GM18867 (cell line): ENCODE results near the gene DMD.

ENCODE experiments used
- ATAC-seq: cut with Tn5 transposase; IDR thresholded peaks from one replicate; pipeline ENCODE4 v1.9.1; 2021; ENCODE audit warnings: mild to moderate bottlenecking, moderate library complexity; ENCODE audit not compliant: unreplicated experiment

Gene DMD

DNA sequence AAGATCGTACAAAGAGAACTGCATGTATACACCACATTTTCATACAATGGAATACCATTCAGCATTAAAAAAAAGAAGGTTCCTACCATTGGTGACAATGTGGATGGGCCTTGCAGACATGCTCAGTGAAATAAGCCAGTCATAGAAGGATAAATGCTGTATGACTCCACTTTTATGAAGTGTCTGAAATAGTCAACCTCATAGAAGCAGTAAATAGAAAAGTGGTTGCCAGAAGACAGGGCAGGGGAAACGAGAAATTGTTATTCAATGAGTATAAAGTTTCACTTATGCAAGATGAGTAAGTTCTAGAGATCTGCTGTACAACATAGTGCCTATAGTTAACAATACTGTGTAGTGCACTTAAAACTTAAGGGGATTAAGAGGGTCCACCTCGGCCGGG is 1882.1 kb downstream of the DMD start:
- ATAC-seq: peak; percentile 40

DNA sequence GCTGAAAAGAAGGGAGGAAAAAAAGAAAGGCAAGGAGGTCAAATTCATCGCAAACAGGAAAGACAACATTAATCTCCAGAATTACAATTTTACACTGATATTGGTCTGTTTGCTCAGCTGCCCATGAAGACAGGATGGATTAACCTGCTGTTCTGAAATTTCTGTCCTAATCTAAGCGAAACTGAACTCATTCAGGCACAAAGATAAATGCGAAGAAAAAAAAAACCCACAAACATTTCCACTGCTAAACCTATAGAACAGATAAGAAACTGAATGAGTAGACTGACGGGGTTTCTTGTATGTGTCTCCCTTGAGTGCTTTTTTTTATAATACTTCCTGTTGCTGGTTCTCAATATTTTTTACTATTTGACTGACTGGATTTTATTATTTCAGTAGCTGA is 1887.7 kb downstream of the DMD start:
- peak; percentile 87 for ATAC-seq

DNA sequence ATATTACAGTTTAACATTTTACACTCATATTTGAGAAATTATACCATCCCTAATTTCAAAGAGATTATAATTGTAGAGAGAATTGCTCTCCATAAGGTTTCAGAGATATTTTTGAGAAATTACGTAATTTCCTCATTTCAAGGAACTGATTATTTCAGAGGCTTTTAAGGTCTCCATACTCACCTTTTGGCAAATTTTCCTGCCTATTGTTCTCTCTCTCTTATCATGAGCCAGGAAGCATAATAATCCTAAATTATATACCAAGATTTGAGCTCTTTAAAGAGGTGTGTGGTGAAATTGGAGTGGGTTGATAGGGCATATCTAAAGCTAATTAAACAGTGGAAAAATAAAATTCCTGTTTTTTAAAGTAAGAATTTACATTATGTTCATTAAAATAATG is 1890.6 kb downstream of the DMD start:
- no peak for ATAC-seq

DNA sequence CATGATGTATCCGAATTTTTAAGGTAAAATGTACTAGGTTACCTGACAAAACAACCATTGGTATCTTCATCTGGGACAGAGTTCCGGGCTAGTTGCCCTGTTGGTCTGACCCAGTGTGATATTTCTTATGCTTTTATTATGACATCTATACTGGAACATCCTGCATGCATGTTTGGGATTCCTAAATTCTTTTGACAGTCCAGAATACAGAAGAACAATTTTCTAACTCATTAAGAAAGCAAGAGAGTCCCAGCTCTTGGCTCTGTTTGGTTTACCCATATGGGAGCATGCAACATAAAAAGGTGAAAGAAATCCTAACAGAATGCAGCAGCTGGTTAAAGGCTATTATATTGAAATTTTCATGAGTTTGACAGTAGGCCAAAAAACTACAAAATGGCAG is 1891.8 kb downstream of the DMD start:
- ATAC-seq: no peak

DNA sequence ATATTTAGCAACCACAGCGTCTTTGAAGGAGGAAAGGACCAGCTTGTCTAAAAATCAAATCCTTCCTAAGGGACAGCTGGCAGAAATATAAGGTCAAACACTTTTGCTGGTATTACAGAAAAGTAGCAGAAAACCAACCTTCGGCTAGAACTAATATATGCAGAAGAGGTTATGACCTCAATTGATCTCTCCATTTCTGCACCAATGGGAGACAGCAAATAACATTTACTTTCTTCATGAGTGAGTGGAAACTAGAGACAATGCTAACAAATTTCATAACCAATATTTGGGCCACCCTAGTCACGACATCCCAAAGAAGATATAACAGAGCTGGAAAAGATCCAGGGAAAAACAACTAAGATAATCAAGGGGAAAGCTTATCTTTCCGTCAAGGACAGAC is 1892.5 kb downstream of the DMD start:
- no peak for ATAC-seq

DNA sequence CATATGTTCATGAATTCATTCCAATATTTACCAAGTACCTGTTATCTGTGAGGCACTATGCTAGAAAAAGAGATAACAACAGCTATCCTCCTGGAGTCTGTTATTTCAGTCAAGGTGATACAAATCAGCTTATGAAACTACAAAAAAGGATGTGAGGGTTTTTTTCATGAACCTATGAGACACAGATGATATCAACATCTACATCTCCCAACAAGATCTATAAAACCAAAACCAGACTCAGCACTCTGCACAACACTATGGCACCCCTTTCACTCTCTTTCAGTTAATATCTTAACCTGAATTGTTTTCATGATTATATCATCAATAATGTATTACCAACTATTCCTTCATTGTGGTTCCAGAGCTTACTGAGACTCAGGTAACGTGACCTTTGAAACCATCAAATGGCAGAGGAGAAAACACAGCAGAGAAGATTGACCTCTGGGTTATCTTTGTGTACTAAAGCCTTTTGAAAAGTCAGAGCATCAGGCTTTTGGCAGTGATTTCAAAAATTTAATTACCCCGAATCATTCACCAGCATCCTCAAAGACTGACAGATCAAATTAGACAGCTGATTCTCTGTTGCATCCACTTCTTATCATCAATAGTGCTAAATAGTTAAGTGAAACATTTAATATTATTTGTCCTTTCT is 1894.9 kb downstream of the DMD start:
- ATAC-seq: peak; percentile 40

DNA sequence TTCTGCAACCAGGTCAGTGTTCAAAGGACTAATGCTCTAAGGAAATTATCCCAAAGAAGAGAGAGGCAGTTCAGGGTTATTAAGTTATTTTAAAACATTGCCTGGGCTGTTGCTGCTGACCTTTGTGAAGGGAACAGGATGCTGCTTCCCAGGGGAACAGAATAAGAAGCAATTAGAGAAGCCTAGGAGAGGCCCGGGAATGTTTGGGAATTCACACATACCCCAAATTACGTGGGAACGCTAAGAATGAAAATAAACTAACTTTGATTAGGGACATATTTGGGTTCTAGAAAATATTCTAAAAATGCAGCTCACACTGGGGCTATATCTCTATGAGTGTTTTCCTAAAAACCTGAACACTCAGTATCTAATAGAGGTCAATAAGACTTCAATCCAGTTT is 1896.4 kb downstream of the DMD start:
- ATAC-seq: no peak

DNA sequence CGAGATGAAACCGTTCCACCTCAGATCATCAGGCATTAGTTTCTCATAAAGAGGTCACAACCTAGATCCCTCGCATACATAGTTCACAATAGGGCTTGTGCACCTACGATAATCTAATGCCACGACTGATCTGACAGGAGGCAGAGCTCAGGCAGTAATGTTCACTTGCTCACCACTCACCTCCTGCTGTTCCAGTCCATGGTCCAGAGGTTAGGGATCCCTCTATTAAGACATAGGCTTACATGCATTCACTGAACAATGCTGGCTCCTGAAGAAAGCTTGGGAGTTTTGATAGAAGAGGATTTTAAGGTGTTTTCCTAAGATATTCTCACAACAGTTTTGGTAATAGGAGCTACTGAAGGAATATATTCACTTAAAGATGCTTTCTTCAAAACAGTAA is 1903.4 kb downstream of the DMD start:
- ATAC-seq: no peak

DNA sequence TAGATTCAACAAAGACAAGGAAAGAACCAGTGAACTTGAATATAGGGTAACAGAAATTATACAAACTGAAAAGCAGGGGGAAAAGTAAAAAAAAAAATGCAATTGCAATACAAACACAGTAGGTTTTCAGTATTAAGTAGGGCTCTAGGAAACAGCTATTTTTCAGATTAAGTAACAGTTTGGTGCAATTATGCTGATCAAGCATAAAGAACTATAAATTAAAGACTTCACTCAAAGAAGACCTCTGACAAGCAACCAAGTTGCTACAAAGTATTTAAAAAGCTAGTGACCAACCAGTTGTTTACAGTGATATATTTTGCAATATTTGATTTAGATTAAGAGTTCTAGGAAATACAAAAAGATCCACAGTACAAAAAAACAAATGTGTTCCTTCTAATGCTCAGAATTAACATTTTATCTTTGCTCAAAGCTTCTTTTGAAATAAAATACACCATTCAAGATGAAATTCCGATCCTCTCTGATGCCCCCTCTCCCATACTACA is 1908.7 kb downstream of the DMD start:
- ATAC-seq: no peak

DNA sequence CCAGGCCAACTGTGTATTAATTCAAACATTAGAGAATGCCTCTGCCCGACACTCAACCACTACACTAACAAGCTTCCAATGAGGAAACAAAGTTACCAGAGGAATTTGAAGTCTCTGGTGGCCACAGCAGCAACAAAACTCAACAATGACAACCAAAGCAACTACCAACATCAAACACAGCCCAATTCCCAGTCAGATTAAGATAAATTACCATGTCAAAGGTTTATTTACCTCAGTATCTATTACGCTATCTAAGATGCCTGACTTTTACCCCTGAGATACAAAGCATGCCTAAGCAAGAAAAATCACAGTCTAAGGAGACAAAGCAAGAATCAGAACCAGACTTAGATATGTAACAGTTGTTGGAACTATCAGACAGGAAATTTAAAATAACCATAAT is 1909.4 kb downstream of the DMD start:
- ATAC-seq: no peak

DNA sequence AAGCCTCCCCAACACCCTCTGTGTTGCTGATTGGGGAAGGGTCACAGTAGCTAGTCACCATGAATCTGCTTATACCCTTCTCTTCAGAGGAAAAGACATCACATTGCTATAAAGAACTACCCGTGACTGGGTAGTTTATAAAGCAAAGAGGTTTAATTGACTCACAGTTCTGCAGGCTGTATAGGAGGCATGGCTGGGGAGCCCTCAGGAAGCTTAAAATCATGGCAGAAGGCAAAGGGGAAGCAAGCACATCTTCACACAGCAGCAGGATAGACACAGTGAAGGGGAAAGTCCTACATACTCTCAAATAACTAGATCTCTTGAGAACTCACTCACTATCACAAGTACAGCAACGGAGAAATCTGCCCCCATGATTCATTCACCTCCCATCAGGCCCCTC is 1910.1 kb downstream of the DMD start:
- ATAC-seq: no peak

DNA sequence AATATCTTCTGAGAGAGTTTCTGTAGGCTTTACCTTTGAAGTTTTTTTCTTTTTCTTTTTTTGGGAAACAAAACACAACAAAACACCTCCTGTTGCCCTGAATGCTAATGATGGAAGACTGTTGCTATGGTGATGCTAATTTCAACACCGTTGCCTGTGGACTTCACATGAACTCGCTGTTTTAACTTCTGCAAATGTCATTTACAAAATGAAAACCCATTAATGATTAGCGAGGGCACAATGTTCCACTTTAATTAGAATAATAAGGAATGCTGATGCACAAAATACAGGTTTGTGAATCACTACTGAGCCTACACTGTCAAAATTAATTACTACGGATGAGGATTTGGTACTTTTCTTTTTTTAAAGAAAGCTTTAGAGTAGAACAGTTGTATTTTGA is 1912.4 kb downstream of the DMD start:
- ATAC-seq: no peak

DNA sequence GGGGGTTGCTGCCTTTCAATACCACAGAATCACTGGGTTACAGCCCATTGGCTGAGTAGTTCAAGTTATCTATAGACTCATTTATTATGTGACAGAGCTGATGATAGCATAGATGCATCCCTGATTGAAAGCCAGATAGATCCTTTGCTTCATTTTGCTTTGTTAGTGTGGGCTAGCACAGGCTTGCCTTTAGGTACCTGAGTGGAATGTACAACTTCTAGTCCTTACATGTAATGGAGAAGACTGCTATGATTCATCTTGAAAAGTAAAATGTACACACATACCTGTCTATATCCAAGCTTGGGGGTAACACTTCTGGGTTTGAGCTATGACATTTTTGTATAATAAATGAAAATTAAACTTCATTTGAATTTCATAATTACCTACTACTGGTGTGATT is 1913.5 kb downstream of the DMD start:
- ATAC-seq: no peak

DNA sequence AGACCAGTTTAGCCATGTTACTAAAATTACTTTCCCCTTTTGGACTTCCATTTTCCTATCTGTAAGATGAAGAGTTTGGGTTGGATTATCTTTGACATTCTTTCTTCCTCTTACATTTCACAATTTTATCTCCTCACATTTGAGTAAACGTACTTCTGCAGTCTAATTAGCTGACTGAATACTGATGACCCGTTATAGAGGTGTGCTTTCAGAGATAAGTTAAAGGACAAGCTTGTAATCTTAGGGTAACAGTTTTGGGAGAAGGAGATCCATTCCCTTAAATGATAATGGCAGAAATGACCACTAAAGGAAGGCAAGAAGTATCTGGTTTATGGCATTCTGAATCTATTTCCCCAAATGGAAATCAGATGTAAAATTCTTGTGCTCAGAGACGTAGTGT is 1916.9 kb downstream of the DMD start:
- no peak for ATAC-seq

DNA sequence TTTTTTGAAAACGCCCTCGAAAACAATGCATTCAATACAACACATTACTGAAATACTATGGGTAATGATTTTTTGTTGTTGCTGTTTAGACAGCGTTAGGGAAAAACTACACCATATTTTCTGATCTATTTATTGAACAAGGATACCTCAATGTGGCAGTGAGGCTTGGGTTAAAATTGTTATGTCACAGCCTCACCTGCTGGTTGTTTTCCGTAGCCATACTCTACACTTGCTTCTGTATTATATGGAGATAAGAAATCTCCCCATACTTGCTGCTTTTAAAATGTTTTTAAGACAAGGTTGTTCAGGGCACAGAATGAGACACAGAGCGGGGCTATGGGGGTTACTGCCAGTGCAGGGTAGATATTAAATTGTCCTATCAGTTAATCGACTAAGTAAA is 1917.9 kb downstream of the DMD start:
- peak; percentile 70 for ATAC-seq

DNA sequence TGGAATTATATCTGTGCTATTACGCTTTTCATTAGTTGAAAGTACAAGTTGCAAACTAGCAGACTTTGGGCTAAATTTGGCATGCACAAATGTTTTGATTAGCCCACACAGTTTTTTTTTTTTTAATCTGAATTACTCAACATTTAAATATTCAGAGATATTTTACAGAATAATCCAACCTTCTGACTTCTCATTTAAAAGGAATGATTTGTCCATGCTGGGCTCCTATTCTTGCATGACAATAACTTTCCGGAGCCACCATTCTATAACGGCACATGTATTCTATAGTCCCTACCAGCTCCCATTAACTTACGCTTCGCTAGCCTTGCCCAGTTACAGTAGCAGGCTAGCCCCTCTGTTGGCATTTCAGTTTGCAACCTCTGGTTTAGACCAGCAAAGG is 1920.2 kb downstream of the DMD start:
- no peak for ATAC-seq

DNA sequence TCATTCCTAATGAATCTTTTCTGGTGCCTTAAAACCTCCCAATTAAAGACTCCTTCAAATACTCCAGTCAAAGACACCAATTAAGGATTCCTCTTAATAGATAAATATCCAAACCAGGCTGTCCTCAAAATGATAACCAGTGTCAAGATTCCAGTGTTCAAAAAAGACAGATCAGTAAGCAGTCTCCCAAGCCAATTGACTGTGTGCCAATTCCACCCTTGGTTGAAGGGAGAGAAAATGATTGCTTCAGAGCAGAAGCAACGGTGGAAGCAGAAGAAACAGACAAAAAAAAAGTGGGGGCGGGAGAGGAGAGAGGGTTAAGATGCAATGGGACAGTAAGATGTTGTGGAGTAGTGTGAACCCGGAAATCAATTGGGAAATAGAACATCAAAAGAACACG is 1923.5 kb downstream of the DMD start:
- ATAC-seq: no peak

DNA sequence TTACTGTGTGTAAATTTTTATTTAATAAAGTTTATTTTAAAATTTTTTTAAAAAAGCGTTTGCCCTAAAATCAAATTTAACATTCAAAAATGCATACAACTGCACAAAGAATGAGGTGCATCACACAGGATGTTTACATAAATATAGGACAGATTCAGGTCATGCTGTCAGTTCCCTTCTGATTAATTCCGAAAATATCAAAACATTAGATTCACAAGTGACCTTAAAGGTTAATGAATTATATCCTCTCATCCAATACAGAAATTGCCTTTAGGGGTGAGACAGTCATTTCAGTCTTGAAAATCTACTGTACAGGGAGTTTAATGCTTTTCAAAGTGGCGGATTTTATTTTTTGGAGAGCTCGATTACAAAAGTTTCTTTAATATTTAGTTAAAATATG is 1930.8 kb downstream of the DMD start:
- no peak for ATAC-seq

DNA sequence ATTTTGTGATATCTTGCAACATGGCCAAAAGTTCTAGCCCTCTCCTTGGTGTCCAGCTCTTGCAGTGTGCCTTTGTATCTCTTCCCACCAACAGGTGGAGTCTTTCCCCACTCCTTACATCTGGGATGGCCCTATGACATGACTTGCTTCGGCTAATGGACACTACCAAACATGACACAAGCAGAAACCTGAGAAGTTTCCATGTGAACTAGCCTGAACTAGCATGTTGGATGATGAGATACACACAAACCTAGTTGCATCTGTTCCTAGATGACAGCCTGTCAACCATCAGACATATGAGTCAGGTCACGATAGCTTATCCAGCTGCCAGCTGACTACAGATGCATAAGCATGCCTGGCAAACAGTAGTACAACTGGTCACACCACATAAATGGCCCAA is 1932.0 kb downstream of the DMD start:
- no peak for ATAC-seq

DNA sequence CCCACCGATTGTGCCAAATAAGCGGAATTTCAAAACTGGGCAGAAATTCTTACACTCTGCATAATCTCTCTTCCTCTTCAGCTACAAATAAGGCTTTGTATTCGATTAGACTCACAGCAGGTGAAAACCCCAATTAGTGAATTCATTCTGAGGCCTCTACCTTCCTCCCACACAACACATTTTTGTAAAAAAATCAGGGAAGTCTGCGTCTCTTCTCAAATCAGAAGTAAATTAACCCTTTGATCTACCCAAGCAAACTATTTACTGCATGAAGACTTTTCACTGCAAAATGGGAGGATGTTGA is 1938.9 kb downstream of the DMD start:
- ATAC-seq: no peak

DNA sequence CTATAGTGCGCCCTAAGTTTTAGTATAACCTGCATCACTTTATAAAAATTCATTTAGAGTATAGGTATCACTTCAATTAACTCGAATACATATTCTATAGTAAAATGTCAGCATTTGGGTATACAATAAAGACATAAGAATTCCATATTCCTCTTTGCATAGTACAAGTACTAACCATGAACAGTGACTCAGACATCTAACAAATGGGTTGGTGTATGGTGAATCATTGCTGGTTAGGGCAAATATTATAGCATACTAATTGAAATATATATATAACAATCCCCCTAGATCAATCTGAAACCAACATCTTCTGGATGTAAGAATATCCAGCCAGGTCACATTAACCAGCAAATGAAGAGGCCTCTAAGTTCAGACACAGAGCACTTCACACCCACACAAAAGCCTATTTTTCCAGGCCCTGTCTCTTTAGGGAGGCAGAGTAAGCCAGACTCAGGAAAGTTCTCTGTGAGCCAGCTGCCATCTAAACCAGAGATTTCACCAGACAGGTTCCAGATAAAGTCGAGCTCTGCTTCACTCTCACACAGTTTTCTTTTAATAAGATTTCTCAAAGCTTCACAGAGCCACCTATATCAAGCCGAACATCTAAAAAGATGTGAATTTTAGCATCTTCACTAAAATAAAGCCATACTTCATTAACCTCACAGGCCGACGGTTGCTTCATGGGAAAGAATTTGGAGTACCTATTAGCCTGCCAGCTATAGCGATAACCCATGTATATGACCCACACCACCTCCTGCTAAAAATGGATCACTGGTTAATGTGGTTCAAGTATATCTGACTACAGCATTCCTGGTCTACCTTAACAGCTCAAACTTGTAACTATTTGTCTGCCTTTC is 1939.5 kb downstream of the DMD start:
- no peak for ATAC-seq

DNA sequence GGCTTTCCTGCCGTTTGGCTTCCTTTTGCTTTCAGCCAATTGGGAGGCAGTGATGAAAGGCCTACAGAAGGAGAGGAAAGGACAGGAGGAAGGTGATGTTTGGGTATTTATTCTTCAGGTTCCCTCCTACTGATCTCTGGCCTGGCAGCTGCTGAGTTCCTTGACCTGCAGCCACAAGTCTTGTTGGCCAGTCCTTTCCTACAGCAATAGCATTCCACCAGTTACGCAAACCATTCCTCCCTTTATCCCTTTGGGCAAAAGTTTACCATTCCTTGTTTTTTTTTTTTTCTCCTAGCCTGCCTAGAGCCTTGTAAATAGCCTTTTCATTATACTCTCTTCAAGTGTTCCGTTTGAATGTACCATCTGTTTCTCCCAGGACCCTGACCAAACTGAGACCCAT is 1941.4 kb downstream of the DMD start:
- no peak for ATAC-seq

DNA sequence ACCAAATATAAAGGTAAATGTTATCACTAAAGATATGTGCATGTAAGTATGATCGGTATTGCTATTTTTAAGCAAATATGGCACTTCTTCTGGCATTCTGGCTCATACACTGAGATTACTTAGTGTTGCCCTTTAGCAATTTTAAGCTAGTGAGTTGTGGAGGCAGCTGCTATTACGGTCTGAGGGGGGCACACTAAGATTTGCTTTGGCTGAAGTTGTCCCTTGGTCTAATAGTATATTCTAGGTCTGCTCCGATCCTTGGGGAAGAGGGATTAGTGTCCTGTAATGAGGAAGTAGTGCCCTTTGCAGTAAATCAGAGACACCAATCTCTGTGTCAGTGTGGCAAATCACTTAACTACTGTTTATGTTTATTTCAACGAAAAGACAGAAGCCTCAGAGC is 1943.0 kb downstream of the DMD start:
- no peak for ATAC-seq
